Measurements from ENCODE around the gene CADM1.
A peak's percentile ranks its signal among the peaks of the same experiment; 100 is the strongest.

The CADM1 gene

DNA sequence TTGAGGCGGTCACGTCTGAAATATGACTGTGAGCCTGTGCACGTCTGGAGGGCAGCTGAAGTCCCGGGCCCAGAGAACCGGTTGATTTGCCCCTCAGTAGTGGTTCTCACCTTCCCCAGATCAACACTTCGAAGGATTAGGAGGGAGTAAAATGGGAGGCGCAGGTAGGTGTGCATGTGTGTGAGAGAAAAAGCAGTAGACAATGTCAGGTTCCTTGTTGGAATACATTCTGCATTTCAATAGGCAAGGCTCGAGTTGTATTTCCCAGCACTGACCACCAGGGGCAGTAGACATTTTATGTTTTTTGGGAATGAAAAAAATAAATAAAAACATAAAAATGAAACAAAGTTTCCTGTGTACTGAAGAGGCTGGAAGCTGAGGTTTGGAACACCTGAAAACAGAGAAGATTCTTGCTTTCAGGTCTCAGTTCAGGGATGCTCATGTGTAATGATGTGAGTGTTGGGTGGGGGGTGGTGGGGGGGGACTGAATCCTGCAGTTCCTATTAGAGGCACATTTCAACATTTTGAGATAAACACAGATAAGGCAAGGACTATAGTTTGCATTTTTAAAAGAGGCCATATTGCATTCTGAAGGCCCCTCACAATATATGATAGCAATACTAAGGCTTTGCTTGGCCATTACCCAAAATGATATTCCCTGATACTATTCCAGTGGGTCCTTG, 333.9 kb downstream of the CADM1 start:
- Histone ChIP-seq H3K27ac (ENCODE audit: low read depth, low read length) (no peak overlapping the region), H3K9ac (ENCODE audit: low read depth, low read length) (no peak overlapping the region), H3K4me1 (ENCODE audit: insufficient read depth, low read length) (peaks cover 14% of the 10 kb centered on the region), H3K4me3 (ENCODE audit: low read length) (no peak overlapping the region), H3K9me3 (ENCODE audit: insufficient read depth, low read depth, low read length) (no peaks in the 10 kb centered on the region), H3K27me3 (ENCODE audit: insufficient read depth, low read length) (no peaks in the 10 kb centered on the region), H3K36me3 (ENCODE audit: insufficient read depth, low read length) (no peaks in the 10 kb centered on the region)
- 59% methylated on average over 8 of the region's 8 CpGs for WGBS

DNA sequence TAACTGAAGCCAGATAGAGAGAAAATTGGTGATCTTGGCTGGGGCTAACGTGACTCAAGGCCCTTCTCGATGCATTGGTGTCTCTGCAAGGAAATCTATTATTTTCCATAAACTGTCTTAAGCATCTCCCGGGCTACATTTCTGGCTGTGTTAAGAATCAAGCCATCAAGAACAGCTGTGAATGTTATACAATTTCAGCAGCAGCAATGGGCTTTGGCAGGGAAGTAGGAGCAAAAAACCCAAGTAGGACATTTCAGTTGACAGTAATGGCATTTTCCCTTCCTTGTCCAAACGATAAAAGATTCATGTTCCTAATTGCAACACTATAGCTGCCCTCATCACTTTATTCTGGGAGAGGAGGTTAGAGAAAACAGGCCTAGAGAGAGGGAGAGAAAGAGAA, 335.0 kb downstream of the CADM1 start:
- H3K4me1 ChIP-seq (ENCODE audit: insufficient read depth, low read length): peaks cover 19% of the 10 kb centered on the region
- WGBS: 85% methylated on average over 3 of the region's 4 CpGs

DNA sequence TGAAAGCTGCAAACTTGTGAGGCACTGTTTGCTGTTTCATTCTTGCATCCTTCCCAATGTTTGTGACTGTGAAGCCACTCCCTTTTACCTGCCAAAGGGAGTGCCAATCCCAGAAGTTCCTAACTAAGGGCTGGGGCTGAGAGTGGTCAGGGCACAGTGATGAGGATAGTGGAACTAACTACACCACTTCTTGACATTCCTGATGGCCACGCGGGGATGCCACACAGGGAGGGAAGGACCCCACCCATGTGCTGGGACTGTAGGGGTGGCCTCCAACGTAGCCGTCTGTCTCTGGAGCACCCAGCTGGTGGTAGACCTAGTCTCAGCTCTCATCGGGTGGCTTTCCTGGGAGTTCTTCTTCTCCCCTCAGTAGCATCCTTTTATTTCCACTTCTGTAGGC, 335.5 kb downstream of the CADM1 start:
- H3K4me1 ChIP-seq (ENCODE audit: insufficient read depth, low read length): peaks cover 25% of the 10 kb centered on the region
- no peaks in the 10 kb centered on the region for H3K36me3 ChIP-seq (ENCODE audit: insufficient read depth, low read length)
- H3K27me3 ChIP-seq (ENCODE audit: insufficient read depth, low read length): no peaks in the 10 kb centered on the region
- H3K4me3 ChIP-seq (ENCODE audit: low read length): no peak overlapping the region
- no peak overlapping the region for H3K27ac ChIP-seq (ENCODE audit: low read depth, low read length)
- no peaks in the 10 kb centered on the region for H3K9me3 ChIP-seq (ENCODE audit: insufficient read depth, low read depth, low read length)
- H3K9ac ChIP-seq (ENCODE audit: low read depth, low read length): no peak overlapping the region
- 84% methylated on average over 5 of the region's 5 CpGs for WGBS

More for the DNA sequence above, 335.0 kb downstream of the CADM1 start:
- Histone ChIP-seq H3K4me3 (ENCODE audit: low read length) (no peak overlapping the region), H3K27ac (ENCODE audit: low read depth, low read length) (no peak overlapping the region), H3K9ac (ENCODE audit: low read depth, low read length) (no peak overlapping the region), H3K36me3 (ENCODE audit: insufficient read depth, low read length) (no peaks in the 10 kb centered on the region), H3K9me3 (ENCODE audit: insufficient read depth, low read depth, low read length) (no peaks in the 10 kb centered on the region), H3K27me3 (ENCODE audit: insufficient read depth, low read length) (no peaks in the 10 kb centered on the region)

DNA sequence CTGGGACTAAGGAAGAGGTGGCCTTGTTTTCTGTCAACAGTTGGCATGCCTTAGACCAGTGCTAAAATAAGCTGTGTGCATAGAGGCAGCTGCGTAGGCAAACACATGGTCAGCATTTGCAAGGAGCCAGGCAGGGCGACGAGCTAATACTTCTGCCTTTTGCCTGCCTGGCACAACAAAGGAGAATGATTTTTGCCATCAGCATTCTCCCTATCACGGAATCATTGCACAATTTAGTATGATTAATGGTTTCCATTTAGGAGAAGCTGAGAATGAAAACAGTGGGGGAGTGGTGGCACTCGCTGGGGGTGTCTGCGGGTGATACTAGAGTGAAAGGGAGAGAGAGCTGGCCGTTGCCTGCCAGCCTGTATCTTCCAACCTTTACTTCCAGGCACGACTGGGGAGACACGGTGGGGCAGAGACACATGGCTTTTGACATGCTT, 336.0 kb downstream of the CADM1 start:
- no peaks in the 10 kb centered on the region for H3K27me3 ChIP-seq (ENCODE audit: insufficient read depth, low read length)
- peaks cover 28% of the 10 kb centered on the region for H3K4me1 ChIP-seq (ENCODE audit: insufficient read depth, low read length)
- no peak overlapping the region for H3K9ac ChIP-seq (ENCODE audit: low read depth, low read length)
- H3K4me3 ChIP-seq (ENCODE audit: low read length): no peak overlapping the region
- no peak overlapping the region for H3K27ac ChIP-seq (ENCODE audit: low read depth, low read length)
- no peaks in the 10 kb centered on the region for H3K9me3 ChIP-seq (ENCODE audit: insufficient read depth, low read depth, low read length)
- no peaks in the 10 kb centered on the region for H3K36me3 ChIP-seq (ENCODE audit: insufficient read depth, low read length)
- WGBS: 88% methylated on average over 9 of the region's 9 CpGs

DNA sequence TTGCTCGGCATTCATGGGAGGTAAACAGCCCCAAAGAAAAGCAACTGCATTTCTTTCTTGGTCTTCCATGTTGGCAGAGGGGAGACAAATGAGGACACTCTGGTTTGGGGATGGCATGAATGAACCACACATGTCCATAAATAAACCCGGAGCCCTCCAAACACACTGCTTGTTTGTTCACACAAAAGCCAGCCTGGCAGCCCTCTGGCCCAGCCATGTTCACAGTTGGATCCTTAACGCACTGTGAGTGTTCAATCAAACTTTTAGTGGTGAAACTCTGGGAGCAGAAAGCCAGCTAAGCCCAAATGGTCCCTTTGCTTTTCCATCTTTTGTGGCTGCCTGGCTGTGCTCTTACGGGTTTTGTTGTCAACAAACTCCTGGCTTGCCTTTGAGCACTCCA, 336.8 kb downstream of the CADM1 start:
- Histone ChIP-seq H3K36me3 (ENCODE audit: insufficient read depth, low read length) (no peaks in the 10 kb centered on the region), H3K9me3 (ENCODE audit: insufficient read depth, low read depth, low read length) (no peaks in the 10 kb centered on the region), H3K27ac (ENCODE audit: low read depth, low read length) (no peak overlapping the region), H3K4me3 (ENCODE audit: low read length) (no peak overlapping the region), H3K4me1 (ENCODE audit: insufficient read depth, low read length) (peaks cover 28% of the 10 kb centered on the region), H3K27me3 (ENCODE audit: insufficient read depth, low read length) (no peaks in the 10 kb centered on the region), H3K9ac (ENCODE audit: low read depth, low read length) (no peak overlapping the region)
- WGBS: 92% methylated on average over 4 of the region's 4 CpGs

DNA sequence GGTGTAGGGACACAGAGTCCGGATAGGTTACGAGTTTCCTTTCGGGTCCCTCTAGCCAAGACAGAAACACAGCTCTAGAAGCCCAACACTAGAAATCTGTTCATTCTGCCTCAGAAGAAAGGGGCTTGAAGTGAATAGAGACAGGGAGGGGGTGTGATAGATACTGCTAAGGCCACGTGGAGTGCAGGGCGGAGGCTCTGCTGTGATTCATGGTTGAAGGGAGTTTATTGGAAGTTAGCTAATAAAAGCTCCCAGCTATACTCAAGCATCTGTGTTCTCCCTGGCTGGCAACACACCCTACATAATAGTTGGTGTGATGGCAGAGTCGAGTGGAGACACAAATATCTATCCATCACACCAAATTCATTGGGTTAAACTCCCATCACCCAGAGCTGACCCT, 337.4 kb downstream of the CADM1 start:
- Histone ChIP-seq H3K27me3 (ENCODE audit: insufficient read depth, low read length) (no peaks in the 10 kb centered on the region), H3K4me3 (ENCODE audit: low read length) (no peak overlapping the region), H3K4me1 (ENCODE audit: insufficient read depth, low read length) (peaks cover 32% of the 10 kb centered on the region), H3K9ac (ENCODE audit: low read depth, low read length) (no peak overlapping the region), H3K36me3 (ENCODE audit: insufficient read depth, low read length) (no peaks in the 10 kb centered on the region), H3K27ac (ENCODE audit: low read depth, low read length) (no peak overlapping the region), H3K9me3 (ENCODE audit: insufficient read depth, low read depth, low read length) (no peaks in the 10 kb centered on the region)
- 85% methylated on average over 5 of the region's 6 CpGs for WGBS

DNA sequence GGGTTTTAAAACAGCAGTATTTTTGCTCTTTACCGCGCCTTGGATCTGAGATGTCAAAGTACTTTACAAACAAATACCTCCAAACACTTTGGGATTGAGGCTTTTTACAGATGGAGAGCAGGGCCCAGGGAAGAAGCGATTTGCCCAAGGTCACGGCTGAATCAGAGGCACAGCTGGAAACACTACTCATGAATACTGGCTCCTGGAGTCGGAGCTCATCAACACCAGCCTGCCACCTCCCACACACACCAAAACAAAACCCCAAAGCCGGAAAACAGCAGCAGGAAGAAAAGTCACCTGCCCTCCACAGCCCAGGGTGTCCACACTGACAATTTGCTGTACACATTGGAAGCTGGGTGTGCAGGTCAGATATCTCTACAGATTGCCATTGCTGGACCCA, 339.4 kb downstream of the CADM1 start:
- peak overlapping the region; percentile 46; the same call in 1 of the 2 replicates for H3K27ac ChIP-seq (ENCODE audit: low read depth, low read length)
- H3K4me1 ChIP-seq (ENCODE audit: insufficient read depth, low read length): peaks cover 30% of the 10 kb centered on the region
- H3K4me3 ChIP-seq (ENCODE audit: low read length): no peak overlapping the region
- H3K36me3 ChIP-seq (ENCODE audit: insufficient read depth, low read length): no peaks in the 10 kb centered on the region
- H3K27me3 ChIP-seq (ENCODE audit: insufficient read depth, low read length): no peaks in the 10 kb centered on the region
- no peaks in the 10 kb centered on the region for H3K9me3 ChIP-seq (ENCODE audit: insufficient read depth, low read depth, low read length)
- 7% methylated on average over 6 of the region's 6 CpGs for WGBS
- no peak overlapping the region for H3K9ac ChIP-seq (ENCODE audit: low read depth, low read length)

DNA sequence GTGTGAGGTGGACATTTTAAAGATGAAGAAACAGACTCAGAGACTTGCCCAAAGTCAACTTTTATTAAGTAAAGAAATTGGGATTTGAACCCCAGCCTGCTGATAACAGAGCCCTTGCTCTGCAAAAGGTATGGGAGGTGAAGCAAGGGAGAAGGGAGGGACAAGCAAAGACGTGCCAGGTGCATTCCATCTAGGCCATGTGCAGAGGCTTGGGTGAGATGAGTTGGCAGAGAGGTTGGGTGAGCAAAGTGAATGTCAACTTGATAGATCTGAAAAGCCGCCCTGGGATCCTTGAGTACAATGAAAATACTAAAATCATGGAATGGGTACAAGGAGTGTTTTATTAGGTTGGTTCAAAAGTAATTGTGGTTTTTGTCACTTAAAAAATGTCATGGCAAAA, 341.3 kb downstream of the CADM1 start:
- H3K36me3 ChIP-seq (ENCODE audit: insufficient read depth, low read length): no peaks in the 10 kb centered on the region
- H3K4me3 ChIP-seq (ENCODE audit: low read length): no peak overlapping the region
- WGBS: 93% methylated on average over 2 of the region's 2 CpGs
- peaks cover 27% of the 10 kb centered on the region for H3K4me1 ChIP-seq (ENCODE audit: insufficient read depth, low read length)
- no peaks in the 10 kb centered on the region for H3K9me3 ChIP-seq (ENCODE audit: insufficient read depth, low read depth, low read length)
- H3K27ac ChIP-seq (ENCODE audit: low read depth, low read length): no peak overlapping the region
- no peaks in the 10 kb centered on the region for H3K27me3 ChIP-seq (ENCODE audit: insufficient read depth, low read length)
- no peak overlapping the region for H3K9ac ChIP-seq (ENCODE audit: low read depth, low read length)

DNA sequence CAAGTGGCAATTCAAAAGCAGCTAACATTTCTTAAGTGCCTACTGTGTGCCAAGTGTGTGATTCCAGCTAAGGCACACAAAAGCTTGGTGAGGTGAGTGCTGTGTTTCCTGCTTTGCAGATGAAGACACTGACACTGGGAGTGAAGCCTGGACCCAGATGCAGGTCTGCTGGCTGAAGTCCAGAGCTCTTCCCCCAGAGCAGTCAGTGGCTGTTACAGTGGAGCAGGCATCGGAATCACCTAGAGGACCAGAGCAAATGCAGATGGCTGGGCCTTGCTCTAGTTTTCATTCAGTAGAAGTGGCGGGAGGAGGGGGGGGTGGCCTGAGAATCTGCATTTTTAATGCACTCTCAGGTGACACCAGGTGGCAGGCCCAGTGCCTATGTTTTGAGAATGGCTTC, 342.3 kb downstream of the CADM1 start:
- H3K27ac ChIP-seq (ENCODE audit: low read depth, low read length): no peak overlapping the region
- WGBS: 80% methylated on average over 2 of the region's 2 CpGs

DNA sequence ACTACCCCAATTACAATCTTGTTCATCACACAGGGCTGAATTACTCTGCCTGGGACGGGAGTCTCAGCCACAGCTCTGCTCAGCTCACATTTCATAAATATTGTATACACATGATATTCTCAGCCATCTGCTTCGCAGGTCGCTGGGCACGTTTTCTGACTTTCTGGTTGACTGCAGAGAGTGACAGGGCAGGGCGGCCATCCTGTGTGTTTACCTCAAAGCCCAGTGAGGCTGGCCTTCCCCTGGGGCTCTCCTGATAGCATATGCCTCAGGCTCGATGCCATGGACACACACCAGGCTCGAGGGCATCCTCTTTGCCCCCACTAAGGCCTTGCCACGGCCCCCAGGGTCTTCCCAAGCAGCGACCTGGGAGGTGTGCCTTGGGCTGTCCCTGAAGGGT, 345.0 kb downstream of the CADM1 start:
- no peaks in the 10 kb centered on the region for H3K27me3 ChIP-seq (ENCODE audit: insufficient read depth, low read length)
- H3K9me3 ChIP-seq (ENCODE audit: insufficient read depth, low read depth, low read length): no peaks in the 10 kb centered on the region
- peaks cover 14% of the 10 kb centered on the region for H3K4me1 ChIP-seq (ENCODE audit: insufficient read depth, low read length)
- no peaks in the 10 kb centered on the region for H3K36me3 ChIP-seq (ENCODE audit: insufficient read depth, low read length)
- 93% methylated on average over 9 of the region's 9 CpGs for WGBS
- H3K9ac ChIP-seq (ENCODE audit: low read depth, low read length): no peak overlapping the region
- no peak overlapping the region for H3K4me3 ChIP-seq (ENCODE audit: low read length)
- no peak overlapping the region for H3K27ac ChIP-seq (ENCODE audit: low read depth, low read length)

More for the DNA sequence above, 342.3 kb downstream of the CADM1 start:
- H3K4me3 ChIP-seq (ENCODE audit: low read length): no peak overlapping the region
- no peaks in the 10 kb centered on the region for H3K9me3 ChIP-seq (ENCODE audit: insufficient read depth, low read depth, low read length)
- H3K4me1 ChIP-seq (ENCODE audit: insufficient read depth, low read length): peaks cover 27% of the 10 kb centered on the region
- H3K36me3 ChIP-seq (ENCODE audit: insufficient read depth, low read length): no peaks in the 10 kb centered on the region
- H3K27me3 ChIP-seq (ENCODE audit: insufficient read depth, low read length): no peaks in the 10 kb centered on the region
- H3K9ac ChIP-seq (ENCODE audit: low read depth, low read length): no peak overlapping the region

DNA sequence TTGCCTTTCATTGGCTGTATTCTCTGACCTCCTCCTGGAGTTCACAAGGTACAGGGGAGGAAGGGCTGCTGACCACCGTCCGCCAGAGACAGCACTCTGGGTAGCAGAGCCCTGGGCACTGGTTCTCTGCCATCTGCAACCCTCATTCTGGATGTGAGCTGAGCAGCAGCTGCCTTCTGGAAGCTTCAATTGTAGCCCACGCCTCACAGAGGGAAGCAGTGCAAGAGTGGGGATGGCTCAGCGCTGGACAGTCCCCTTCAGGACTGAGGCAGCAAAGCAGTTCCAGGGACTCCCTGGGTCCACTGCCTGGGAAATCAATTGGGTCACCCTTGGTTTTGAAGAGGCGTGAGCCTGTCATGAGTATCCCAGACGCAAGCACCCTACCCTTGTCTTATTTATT, 346.2 kb downstream of the CADM1 start:
- 93% methylated on average over 6 of the region's 6 CpGs for WGBS
- H3K9me3 ChIP-seq (ENCODE audit: insufficient read depth, low read depth, low read length): no peaks in the 10 kb centered on the region
- peaks cover 5% of the 10 kb centered on the region; the same call in 1 of the 2 replicates for H3K4me1 ChIP-seq (ENCODE audit: insufficient read depth, low read length)
- H3K27ac ChIP-seq (ENCODE audit: low read depth, low read length): no peak overlapping the region
- H3K36me3 ChIP-seq (ENCODE audit: insufficient read depth, low read length): no peaks in the 10 kb centered on the region
- H3K9ac ChIP-seq (ENCODE audit: low read depth, low read length): no peak overlapping the region
- H3K27me3 ChIP-seq (ENCODE audit: insufficient read depth, low read length): no peaks in the 10 kb centered on the region
- H3K4me3 ChIP-seq (ENCODE audit: low read length): no peak overlapping the region

DNA sequence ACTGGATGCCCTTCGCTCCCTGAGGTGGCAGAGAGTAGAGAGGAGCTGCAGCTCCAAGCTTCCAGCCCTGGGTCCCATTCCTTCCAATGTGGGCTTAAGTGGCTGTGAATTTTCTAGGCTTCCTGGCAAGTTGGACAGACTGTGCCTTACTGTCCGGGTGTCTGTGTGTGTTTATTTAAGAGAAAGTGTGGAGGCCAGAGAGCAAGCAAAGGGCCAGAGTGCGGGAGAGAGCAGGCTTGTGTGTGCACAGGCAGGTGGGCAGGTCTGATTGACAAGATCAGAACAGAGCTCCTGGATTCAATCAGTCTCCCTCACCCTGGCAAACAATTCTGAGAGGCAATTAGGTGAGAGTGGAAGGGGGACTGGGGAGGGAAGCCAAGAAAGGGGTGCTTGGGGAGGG, 347.0 kb downstream of the CADM1 start:
- no peak overlapping the region for H3K9ac ChIP-seq (ENCODE audit: low read depth, low read length)
- H3K4me1 ChIP-seq (ENCODE audit: insufficient read depth, low read length): peaks cover 5% of the 10 kb centered on the region; the same call in 1 of the 2 replicates
- 89% methylated on average over 3 of the region's 3 CpGs for WGBS

More for the DNA sequence above, 347.0 kb downstream of the CADM1 start:
- Histone ChIP-seq H3K4me3 (ENCODE audit: low read length) (no peak overlapping the region), H3K27ac (ENCODE audit: low read depth, low read length) (no peak overlapping the region), H3K9me3 (ENCODE audit: insufficient read depth, low read depth, low read length) (no peaks in the 10 kb centered on the region), H3K36me3 (ENCODE audit: insufficient read depth, low read length) (no peaks in the 10 kb centered on the region), H3K27me3 (ENCODE audit: insufficient read depth, low read length) (no peaks in the 10 kb centered on the region)
